Endodermal cell (in vitro differentiated cells): ENCODE measurements around the gene DYNLT2B. TPM values are rescaled to one million over a fixed set of nuclear protein-coding genes. Genes with fewer than 3 reads are reported as not detected.

ENCODE experiments used
- DNase-seq: peaks from one replicate; pipeline ENCODE4 v3.0.0-alpha.2; 2017
- H3K27ac ChIP-seq: 2 replicates; pipeline ENCODE4 v1.5.1; 2013; ENCODE audit warnings: mild to moderate bottlenecking, low read depth, low read length, moderate library complexity
- H3K27me3 ChIP-seq: 2 replicates; pipeline ENCODE4 v1.6.1; 2013; ENCODE audit warnings: mild to moderate bottlenecking, low read length, moderate library complexity; ENCODE audit not compliant: insufficient read depth, control insufficient read depth, poor library complexity, severe bottlenecking
- H3K36me3 ChIP-seq: 2 replicates; pipeline ENCODE4 v1.7.0; 2013; ENCODE audit warnings: mild to moderate bottlenecking, low read length, moderate library complexity; ENCODE audit not compliant: control insufficient read depth, insufficient read depth
- H3K4me1 ChIP-seq: one replicate; pipeline ENCODE4 v1.7.0; 2013; ENCODE audit warnings: low read length; ENCODE audit not compliant: control insufficient read depth, insufficient read depth
- H3K4me3 ChIP-seq: 2 replicates; pipeline ENCODE4 v1.5.1; 2013; ENCODE audit warnings: mild to moderate bottlenecking, low read length, moderate library complexity
- H3K9ac ChIP-seq: 2 replicates; pipeline ENCODE4 v1.6.1; 2013; ENCODE audit warnings: mild to moderate bottlenecking, low read length, moderate library complexity; ENCODE audit not compliant: poor library complexity, severe bottlenecking; ENCODE audit errors: extremely low read depth
- H3K9me3 ChIP-seq: 2 replicates; pipeline ENCODE4 v1.6.1; 2013; ENCODE audit warnings: mild to moderate bottlenecking, low read length, moderate library complexity; ENCODE audit not compliant: control insufficient read depth
- H3K27ac Mint-ChIP-seq: 2 replicates; pipeline ENCODE4 v1.8.0; 2020; ENCODE audit warnings: mixed read lengths
- H3K27me3 Mint-ChIP-seq: 2 replicates; pipeline ENCODE4 v1.8.0; 2021; ENCODE audit warnings: mild to moderate bottlenecking, mixed read lengths; ENCODE audit not compliant: insufficient read depth
- H3K36me3 Mint-ChIP-seq: 2 replicates; pipeline ENCODE4 v1.8.0; 2020; ENCODE audit warnings: low read depth, mixed read lengths
- H3K4me1 Mint-ChIP-seq: 2 replicates; pipeline ENCODE4 v1.8.0; 2020; ENCODE audit warnings: mixed read lengths
- H3K4me3 Mint-ChIP-seq: 2 replicates; pipeline ENCODE4 v1.8.0; 2020; ENCODE audit warnings: mild to moderate bottlenecking, moderate library complexity, mixed read lengths
- H3K9me3 Mint-ChIP-seq: 2 replicates; pipeline ENCODE4 v1.8.0; 2020; ENCODE audit warnings: mild to moderate bottlenecking, mixed read lengths
- CTCF ChIP-seq: fragments of 200-600 bp; sonication (generic); conservative IDR thresholded peaks from 2 replicates; pipeline ENCODE4 v1.5.0; 2021; ENCODE audit warnings: antibody characterized with exemption, mild to moderate bottlenecking
- WGBS, 2 experiments: methylation state at CpG; one replicate each; pipeline versions ENCODE4 v1.1.5 to v1.1.7; 2013; ENCODE audit warnings: missing lambda C conversion rate in 2 of 2, mixed read lengths in 1 of 2; ENCODE audit not compliant: insufficient coverage in 1 of 2, insufficient read length in 1 of 2; 5-methylcytosine and 5-hydroxymethylcytosine counted together
- total RNA-seq, 2 donors: library from RNA; stranded (reverse); fragmentation: NEBNext Ultra II Directional in 1 of 2; extraction: Animal tissue kit (Norgen Biotek cat#: 25700) in 1 of 2; gene quantifications; 2 replicates in 1 of 2; 3 replicates in 1 of 2; pipeline ENCODE4 v1.2.1, GENCODE V29; 2021

The DYNLT2B gene
- total RNA-seq, 2 donors from 2014 or later, result 22.6 to 45.5 TPM

GRCh38 chr3:196336319-196337145, 18.5 kb upstream of the DYNLT2B start:
- Mint-ChIP-seq H3K4me3 (no peak overlapping the region), H3K36me3 (no peaks in the 10 kb centered on the region), H3K9me3 (no peaks in the 10 kb centered on the region), H3K4me1 (no peaks in the 10 kb centered on the region), H3K27me3 (no peaks in the 10 kb centered on the region), H3K27ac (no peak overlapping the region)
- Histone ChIP-seq H3K4me3 (no peak overlapping the region), H3K9ac (no peak overlapping the region), H3K9me3 (no peaks in the 10 kb centered on the region), H3K4me1 (no peaks in the 10 kb centered on the region), H3K27me3 (no peaks in the 10 kb centered on the region), H3K36me3 (no peaks in the 10 kb centered on the region), H3K27ac (no peak overlapping the region)
- WGBS, 2 experiments, result 91 to 93% methylated on average over 13 to 17 of the region's 17 CpGs
- no peak for TF ChIP-seq CTCF
- peak; percentile 28 for DNase-seq

- no peak overlapping the region for H3K4me3 Mint-ChIP-seq
- H3K4me1 Mint-ChIP-seq, result no peaks in the 10 kb centered on the region
- H3K36me3 Mint-ChIP-seq, result no peaks in the 10 kb centered on the region
- no peaks in the 10 kb centered on the region for H3K9me3 Mint-ChIP-seq
- no peak for TF ChIP-seq CTCF
- no peaks in the 10 kb centered on the region for H3K27me3 Mint-ChIP-seq
- H3K27ac ChIP-seq, result no peak overlapping the region
- no peaks in the 10 kb centered on the region for H3K9me3 ChIP-seq
- no peaks in the 10 kb centered on the region for H3K36me3 ChIP-seq
- H3K4me3 ChIP-seq, result no peak overlapping the region
- 83 to 95% methylated on average over 2 to 12 of the region's 12 CpGs for WGBS, 2 experiments
- H3K4me1 ChIP-seq, result no peaks in the 10 kb centered on the region
- DNase-seq, result peak; percentile 37
- no peak overlapping the region for H3K27ac Mint-ChIP-seq
- no peaks in the 10 kb centered on the region for H3K27me3 ChIP-seq
- H3K9ac ChIP-seq, result no peak overlapping the region
Observed at GRCh38 chr3:196335503-196335948, 17.5 kb upstream of the DYNLT2B start.

GRCh38 chr3:196334982-196335381, 16.9 kb upstream of the DYNLT2B start:
- no peak for TF ChIP-seq CTCF
- no peak overlapping the region for H3K27ac Mint-ChIP-seq
- H3K4me3 ChIP-seq, result no peak overlapping the region
- H3K27me3 Mint-ChIP-seq, result no peaks in the 10 kb centered on the region
- H3K9me3 Mint-ChIP-seq, result no peaks in the 10 kb centered on the region
- H3K36me3 ChIP-seq, result no peaks in the 10 kb centered on the region
- no peak overlapping the region for H3K4me3 Mint-ChIP-seq
- 100% methylated on average over 1 of the region's 1 CpG; no CpG with 5 or more reads in 1 of the 2 experiments for WGBS, 2 experiments
- H3K27ac ChIP-seq, result no peak overlapping the region
- H3K4me1 Mint-ChIP-seq, result no peaks in the 10 kb centered on the region
- H3K36me3 Mint-ChIP-seq, result no peaks in the 10 kb centered on the region
- no peak overlapping the region for H3K9ac ChIP-seq
- no peaks in the 10 kb centered on the region for H3K9me3 ChIP-seq
- DNase-seq, result peak; percentile 13
- H3K27me3 ChIP-seq, result no peaks in the 10 kb centered on the region
- no peaks in the 10 kb centered on the region for H3K4me1 ChIP-seq
